ENCODE data around the gene SPIRE1. TPM values are rescaled to one million over a fixed set of nuclear protein-coding genes. Genes with fewer than 3 reads are reported as not detected.

SPIRE1 gene
- total RNA-seq, 2 experiments from 2014 or later, result 2.5 to 2.7 TPM

GRCh38 chr18:12470382-12471075 is 187.4 kb downstream of the SPIRE1 start:
- H3K36me3 Mint-ChIP-seq (ENCODE audit: low read depth), result no peaks in the 10 kb centered on the region
- no peaks in the 10 kb centered on the region for H3K4me1 Mint-ChIP-seq (ENCODE audit: low read depth)
- H3K9me3 Mint-ChIP-seq (ENCODE audit: insufficient read depth), result no peaks in the 10 kb centered on the region
- ChIA-PET CTCF (no interaction called here), POLR2A (no interaction called here)
- ATAC-seq, result no peak
- no peak for DNase-seq
- H3K27me3 Mint-ChIP-seq (ENCODE audit: low read depth), result no peaks in the 10 kb centered on the region
- no peak overlapping the region for H3K4me3 Mint-ChIP-seq
- H3K27ac Mint-ChIP-seq, result no peak overlapping the region

- Mint-ChIP-seq H3K4me3 (no peak overlapping the region), H3K27me3 (ENCODE audit: low read depth) (no peaks in the 10 kb centered on the region), H3K27ac (no peak overlapping the region), H3K9me3 (ENCODE audit: insufficient read depth) (no peaks in the 10 kb centered on the region), H3K36me3 (ENCODE audit: low read depth) (no peaks in the 10 kb centered on the region), H3K4me1 (ENCODE audit: low read depth) (no peaks in the 10 kb centered on the region)
- CTCF ChIA-PET, result no interaction called here
- POLR2A ChIA-PET, result no interaction called here
- no peak for ATAC-seq
- no peak for DNase-seq
These were observed 189.5 kb downstream of the SPIRE1 start for GRCh38 chr18:12468445-12468844.

- Mint-ChIP-seq H3K27me3 (ENCODE audit: low read depth) (no peaks in the 10 kb centered on the region), H3K36me3 (ENCODE audit: low read depth) (no peaks in the 10 kb centered on the region), H3K9me3 (ENCODE audit: insufficient read depth) (no peaks in the 10 kb centered on the region), H3K27ac (no peak overlapping the region), H3K4me3 (no peak overlapping the region), H3K4me1 (ENCODE audit: low read depth) (no peaks in the 10 kb centered on the region)
- CTCF ChIA-PET, result no interaction called here
- ATAC-seq, result no peak
- POLR2A ChIA-PET, result no interaction called here
- no peak for DNase-seq
These were observed 193.2 kb downstream of the SPIRE1 start for GRCh38 chr18:12464731-12465130.

- H3K9me3 Mint-ChIP-seq (ENCODE audit: insufficient read depth), result no peaks in the 10 kb centered on the region
- H3K27me3 Mint-ChIP-seq (ENCODE audit: low read depth), result no peaks in the 10 kb centered on the region
- CTCF ChIA-PET, result interaction anchor here (0.6 to 1.1 kb wide), 3 partner anchors 21 to 1279 kb away, joined by 3 read pairs; no protein-coding TSS in a partner anchor
- no peak overlapping the region for H3K4me3 Mint-ChIP-seq
- DNase-seq, result no peak
- no peaks in the 10 kb centered on the region for H3K4me1 Mint-ChIP-seq (ENCODE audit: low read depth)
- POLR2A ChIA-PET, result no interaction called here
- ATAC-seq, result no peak
- no peaks in the 10 kb centered on the region for H3K36me3 Mint-ChIP-seq (ENCODE audit: low read depth)
- H3K27ac Mint-ChIP-seq, result no peak overlapping the region
These were observed 194.7 kb downstream of the SPIRE1 start for GRCh38 chr18:12463191-12463590.

GRCh38 chr18:12462242-12462641 is 195.7 kb downstream of the SPIRE1 start:
- ATAC-seq, result no peak
- H3K27ac Mint-ChIP-seq, result no peak overlapping the region
- H3K4me1 Mint-ChIP-seq (ENCODE audit: low read depth), result no peaks in the 10 kb centered on the region
- DNase-seq, result no peak
- ChIA-PET CTCF (no interaction called here), POLR2A (no interaction called here)
- no peak overlapping the region for H3K4me3 Mint-ChIP-seq
- no peaks in the 10 kb centered on the region for H3K9me3 Mint-ChIP-seq (ENCODE audit: insufficient read depth)
- no peaks in the 10 kb centered on the region for H3K27me3 Mint-ChIP-seq (ENCODE audit: low read depth)
- no peaks in the 10 kb centered on the region for H3K36me3 Mint-ChIP-seq (ENCODE audit: low read depth)

- Mint-ChIP-seq H3K27ac (no peak overlapping the region), H3K4me3 (no peak overlapping the region), H3K27me3 (ENCODE audit: low read depth) (no peaks in the 10 kb centered on the region), H3K9me3 (ENCODE audit: insufficient read depth) (no peaks in the 10 kb centered on the region), H3K36me3 (ENCODE audit: low read depth) (no peaks in the 10 kb centered on the region), H3K4me1 (ENCODE audit: low read depth) (no peaks in the 10 kb centered on the region)
- no peak for ATAC-seq
- no peak for DNase-seq
- ChIA-PET POLR2A (no interaction called here), CTCF (no interaction called here)
These were observed 196.6 kb downstream of the SPIRE1 start for GRCh38 chr18:12461326-12461725.

- DNase-seq, result no peak
- Mint-ChIP-seq H3K4me1 (ENCODE audit: low read depth) (no peaks in the 10 kb centered on the region), H3K4me3 (no peak overlapping the region), H3K9me3 (ENCODE audit: insufficient read depth) (no peaks in the 10 kb centered on the region), H3K27me3 (ENCODE audit: low read depth) (no peaks in the 10 kb centered on the region), H3K36me3 (ENCODE audit: low read depth) (no peaks in the 10 kb centered on the region), H3K27ac (no peak overlapping the region)
- ATAC-seq, result no peak
- POLR2A ChIA-PET, result no interaction called here
- CTCF ChIA-PET, result no interaction called here
These were observed 197.0 kb downstream of the SPIRE1 start for GRCh38 chr18:12460874-12461273.

- H3K4me1 Mint-ChIP-seq (ENCODE audit: low read depth), result no peaks in the 10 kb centered on the region
- H3K9me3 Mint-ChIP-seq (ENCODE audit: insufficient read depth), result no peaks in the 10 kb centered on the region
- H3K36me3 Mint-ChIP-seq (ENCODE audit: low read depth), result no peaks in the 10 kb centered on the region
- DNase-seq (no peak), ATAC-seq (no peak)
- H3K4me3 Mint-ChIP-seq, result no peak overlapping the region
- H3K27ac Mint-ChIP-seq, result no peak overlapping the region
- peaks cover 4% of the 10 kb centered on the region for H3K27me3 Mint-ChIP-seq (ENCODE audit: low read depth)
- CTCF ChIA-PET, result no interaction called here
- POLR2A ChIA-PET, result no interaction called here
These were observed 199.1 kb downstream of the SPIRE1 start for GRCh38 chr18:12458771-12459170.

- CTCF ChIA-PET, result no interaction called here
- no peak for ATAC-seq
- no peaks in the 10 kb centered on the region for H3K4me1 Mint-ChIP-seq (ENCODE audit: low read depth)
- no peak overlapping the region for H3K4me3 Mint-ChIP-seq
- POLR2A ChIA-PET, result no interaction called here
- H3K9me3 Mint-ChIP-seq (ENCODE audit: insufficient read depth), result no peaks in the 10 kb centered on the region
- H3K27me3 Mint-ChIP-seq (ENCODE audit: low read depth), result peaks cover 4% of the 10 kb centered on the region
- no peak for DNase-seq
- H3K36me3 Mint-ChIP-seq (ENCODE audit: low read depth), result no peaks in the 10 kb centered on the region
- H3K27ac Mint-ChIP-seq, result no peak overlapping the region
These were observed 201.5 kb downstream of the SPIRE1 start for GRCh38 chr18:12456441-12456840.

GRCh38 chr18:12455496-12455895 is 202.4 kb downstream of the SPIRE1 start:
- H3K27ac Mint-ChIP-seq, result no peak overlapping the region
- H3K36me3 Mint-ChIP-seq (ENCODE audit: low read depth), result no peaks in the 10 kb centered on the region
- peaks cover 4% of the 10 kb centered on the region for H3K27me3 Mint-ChIP-seq (ENCODE audit: low read depth)
- no peak overlapping the region for H3K4me3 Mint-ChIP-seq
- ChIA-PET CTCF (no interaction called here), POLR2A (no interaction called here)
- H3K9me3 Mint-ChIP-seq (ENCODE audit: insufficient read depth), result no peaks in the 10 kb centered on the region
- no peak for DNase-seq
- H3K4me1 Mint-ChIP-seq (ENCODE audit: low read depth), result no peaks in the 10 kb centered on the region
- no peak for ATAC-seq

- Mint-ChIP-seq H3K9me3 (ENCODE audit: insufficient read depth) (no peaks in the 10 kb centered on the region), H3K27ac (no peak overlapping the region), H3K4me1 (ENCODE audit: low read depth) (no peaks in the 10 kb centered on the region), H3K27me3 (ENCODE audit: low read depth) (peaks cover 4% of the 10 kb centered on the region), H3K4me3 (no peak overlapping the region), H3K36me3 (ENCODE audit: low read depth) (no peaks in the 10 kb centered on the region)
- DNase-seq (no peak), ATAC-seq (no peak)
- ChIA-PET POLR2A (no interaction called here), CTCF (no interaction called here)
These were observed 205.1 kb downstream of the SPIRE1 start for GRCh38 chr18:12452784-12453183.

- ChIA-PET POLR2A (no interaction called here), CTCF (interaction anchor here (0.8 kb wide), 1 partner anchor 58 kb away, joined by 3 read pairs; no protein-coding TSS in a partner anchor)
- no peak for DNase-seq
- Mint-ChIP-seq H3K27ac (no peak overlapping the region), H3K27me3 (ENCODE audit: low read depth) (peaks cover 4% of the 10 kb centered on the region), H3K4me1 (ENCODE audit: low read depth) (no peaks in the 10 kb centered on the region), H3K9me3 (ENCODE audit: insufficient read depth) (no peaks in the 10 kb centered on the region), H3K4me3 (no peak overlapping the region), H3K36me3 (ENCODE audit: low read depth) (no peaks in the 10 kb centered on the region)
- ATAC-seq, result no peak
These were observed 206.5 kb downstream of the SPIRE1 start for GRCh38 chr18:12451428-12451827.

GRCh38 chr18:12449051-12449785 is 208.7 kb downstream of the SPIRE1 start:
- no peaks in the 10 kb centered on the region for H3K4me1 Mint-ChIP-seq (ENCODE audit: low read depth)

More at GRCh38 chr18:12449051-12449785, 208.7 kb downstream of the SPIRE1 start:
- CTCF ChIA-PET, result no interaction called here
- H3K9me3 Mint-ChIP-seq (ENCODE audit: insufficient read depth), result no peaks in the 10 kb centered on the region
- H3K4me3 Mint-ChIP-seq, result no peak overlapping the region
- H3K36me3 Mint-ChIP-seq (ENCODE audit: low read depth), result no peaks in the 10 kb centered on the region
- no peak overlapping the region for H3K27ac Mint-ChIP-seq
- POLR2A ChIA-PET, result no interaction called here
- no peaks in the 10 kb centered on the region for H3K27me3 Mint-ChIP-seq (ENCODE audit: low read depth)
- DNase-seq (no peak), ATAC-seq (no peak)
